ENCODE measurements around the gene IGF1.
"Not testable (repeated sequence)": the region's sequence is repeated elsewhere in the genome, so short reads cannot be mapped to it uniquely, and the experiment has no call there.

IGF1 gene

DNA sequence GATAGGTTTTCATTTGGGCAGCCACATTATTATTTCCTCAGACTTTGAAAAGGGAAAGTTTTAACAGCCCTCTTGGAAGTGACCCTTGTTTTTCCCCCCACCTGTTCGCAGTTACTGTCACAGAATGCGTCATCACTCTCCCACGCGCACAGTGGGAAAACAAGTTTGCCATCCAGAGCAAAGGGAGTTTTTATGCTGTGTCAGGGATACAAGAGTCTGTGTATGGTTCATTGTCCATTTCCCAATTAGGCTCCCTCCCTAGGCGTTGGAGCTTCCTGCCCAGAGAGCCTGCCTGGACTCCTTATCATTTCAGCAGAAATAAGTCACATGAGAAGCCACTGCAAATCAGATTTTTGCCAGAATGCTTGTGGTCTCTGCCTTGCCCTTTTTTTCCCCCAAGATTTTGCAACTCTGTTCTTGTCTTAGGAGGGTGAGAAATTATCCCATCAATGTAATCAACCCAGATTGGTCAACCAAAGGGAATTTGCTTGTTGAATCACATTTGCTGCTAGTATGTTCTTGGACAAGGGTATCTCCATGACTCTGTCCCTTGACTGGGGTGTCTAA lies 104.1 kb downstream of the IGF1 start:
- DNase-seq = no peak

- DNase-seq = no peak
Observed at GRCh38 chr12:102374190-102374589, 106.2 kb downstream of the IGF1 start.

GRCh38 chr12:102372087-102372486 lies 108.3 kb downstream of the IGF1 start:
- DNase-seq = no peak

- no peak for DNase-seq
Observed at GRCh38 chr12:102371165-102371564, 109.2 kb downstream of the IGF1 start.

DNA sequence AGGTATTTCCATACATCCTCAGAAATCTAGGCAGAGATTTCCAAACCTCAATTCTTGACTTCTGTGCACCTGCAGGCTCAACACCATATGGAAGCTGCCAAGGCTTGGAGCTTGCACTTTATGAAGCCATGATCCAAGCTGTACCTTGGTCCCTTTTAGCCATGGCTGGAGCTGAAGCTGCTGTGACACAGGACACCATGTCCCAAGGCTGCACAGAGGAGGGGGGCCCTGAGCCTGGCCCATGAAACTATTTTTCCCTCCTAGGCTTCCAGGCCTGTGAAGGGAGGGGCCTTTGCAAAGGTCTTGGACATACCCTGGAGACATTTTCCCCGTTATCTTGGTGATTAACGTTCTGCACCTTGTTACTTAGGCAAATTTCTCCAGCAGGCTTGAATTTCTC lies 110.5 kb downstream of the IGF1 start:
- no peak for DNase-seq

DNA sequence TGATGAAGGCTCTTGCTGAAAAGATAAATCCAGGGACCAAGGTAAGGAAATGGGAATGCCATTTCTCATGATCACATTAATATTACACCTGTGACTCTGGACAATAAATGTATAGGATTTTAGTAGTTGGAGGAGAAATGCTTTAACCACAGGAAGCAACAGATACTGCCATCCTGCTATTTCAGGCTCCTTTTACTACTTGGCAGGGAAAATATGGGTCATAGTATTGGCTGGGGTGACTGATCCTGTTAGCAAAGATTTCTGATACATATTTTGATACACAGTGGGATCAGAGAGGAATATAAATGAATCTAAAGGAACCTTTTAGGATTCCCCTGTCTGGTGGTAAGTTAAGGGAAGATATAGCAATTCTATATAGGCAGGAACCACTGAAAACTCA lies 115.0 kb downstream of the IGF1 start:
- no peak for DNase-seq

DNA sequence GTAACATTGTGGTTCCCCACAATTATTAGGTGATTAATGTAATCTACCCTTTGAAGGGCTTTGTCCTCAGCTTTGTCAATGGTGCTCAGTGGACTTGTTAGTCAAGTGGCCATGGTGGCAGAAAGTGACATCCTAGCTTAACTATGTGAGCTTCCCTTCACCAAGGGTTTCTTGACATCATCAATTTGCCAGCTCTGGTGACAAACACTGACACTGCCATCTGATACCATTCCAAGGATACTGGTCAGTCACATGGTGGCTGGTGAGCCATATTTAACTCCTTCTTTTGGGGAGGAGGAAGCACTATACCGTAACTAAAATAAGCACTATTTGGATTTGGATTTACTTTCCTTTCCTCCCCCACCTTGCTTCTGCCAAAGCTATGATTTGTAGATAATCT lies 115.7 kb downstream of the IGF1 start:
- no peak for DNase-seq

DNA sequence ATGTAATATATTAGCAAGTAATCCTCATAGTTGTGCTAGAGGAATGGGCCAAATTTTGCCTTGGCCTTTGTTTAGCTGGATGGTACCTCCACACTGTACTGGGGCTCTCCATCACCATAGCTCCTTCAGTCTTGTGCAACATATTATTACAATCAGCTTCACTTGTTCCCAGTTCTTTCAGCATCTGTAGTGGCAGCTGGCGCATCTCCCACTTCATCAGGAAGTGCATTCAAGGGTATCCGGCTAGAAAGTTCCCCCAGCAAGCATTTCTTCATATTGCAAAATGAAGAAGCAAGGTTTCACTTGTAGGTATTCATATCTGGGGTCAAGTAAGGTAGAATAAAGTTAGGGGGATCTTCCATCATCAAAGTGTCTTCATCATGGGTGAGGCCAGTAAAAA lies 123.7 kb downstream of the IGF1 start:
- DNase-seq = no peak

DNA sequence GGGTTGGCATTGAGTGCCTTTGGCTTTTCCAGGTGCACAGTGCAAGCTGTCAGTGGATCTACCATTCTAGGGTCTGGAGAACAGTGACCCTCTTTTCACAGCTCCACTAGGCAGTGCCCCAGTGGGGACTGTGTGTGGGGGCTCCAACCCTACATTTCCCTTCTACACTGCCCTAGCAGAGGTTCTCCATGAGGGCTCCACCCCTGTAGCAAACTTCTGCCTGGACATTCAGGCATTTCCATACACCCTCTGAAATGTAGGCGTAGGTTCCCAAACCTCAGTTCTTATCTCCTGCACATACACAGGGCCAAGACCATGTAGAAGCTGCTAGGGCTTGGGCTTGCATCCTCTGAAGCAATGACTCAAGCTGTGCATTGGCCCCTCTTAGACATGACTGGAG lies 126.1 kb downstream of the IGF1 start:
- DNase-seq = not testable (repeated sequence)

DNA sequence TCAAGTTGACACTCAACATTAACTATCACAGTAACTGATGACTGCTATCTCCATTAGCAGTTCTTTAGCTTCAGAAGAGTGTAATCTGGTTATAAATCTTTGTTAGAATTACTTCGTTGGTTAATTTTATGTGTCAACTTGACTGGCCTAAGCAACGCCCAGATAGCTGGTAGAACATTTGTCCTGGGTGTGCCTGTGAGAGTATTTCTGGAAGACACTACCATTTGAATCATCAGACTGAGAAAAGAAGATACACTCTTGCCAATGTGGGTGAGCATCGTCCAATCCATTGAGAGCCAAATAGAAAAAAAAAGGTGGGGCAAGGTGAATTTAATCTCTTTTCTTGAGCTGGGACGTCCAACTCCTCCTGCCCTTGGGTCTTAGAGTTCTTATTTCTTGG lies 129.0 kb downstream of the IGF1 start:
- no peak for DNase-seq

- DNase-seq = no peak
Observed at GRCh38 chr12:102350070-102350469, 130.3 kb downstream of the IGF1 start.

GRCh38 chr12:102349079-102349478 lies 131.3 kb downstream of the IGF1 start:
- no peak for DNase-seq

DNA sequence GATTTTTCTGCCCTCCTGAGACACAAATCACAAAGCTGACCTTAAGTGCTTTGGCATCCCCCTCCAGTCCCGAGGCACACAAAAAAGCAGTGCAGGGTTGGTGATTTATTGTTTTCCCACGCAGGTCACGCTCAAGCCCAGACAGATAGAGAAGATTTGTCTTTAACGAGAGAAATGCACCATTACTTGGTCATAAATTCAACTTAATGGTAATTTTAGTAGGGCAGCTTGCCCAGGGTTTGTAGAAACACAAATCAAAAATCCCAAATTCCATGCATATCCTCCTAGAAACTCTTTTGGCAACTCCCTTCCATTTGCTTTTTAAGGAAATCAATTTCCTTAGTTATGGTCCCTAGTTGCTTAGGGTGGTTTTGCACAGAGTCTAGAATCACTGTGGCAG lies 132.6 kb downstream of the IGF1 start:
- no peak for DNase-seq

Measured in NK-92 treated with Interleukin-12 subunit alpha and Interleukin-12 subunit beta, amount 100 ng/mL, for 24 hours (cell line).